Measurements from ENCODE around the gene PTX4.
"Not testable (repeated sequence)": the region's sequence is repeated elsewhere in the genome, so short reads cannot be mapped to it uniquely, and the experiment has no call there.

PTX4 gene

DNA sequence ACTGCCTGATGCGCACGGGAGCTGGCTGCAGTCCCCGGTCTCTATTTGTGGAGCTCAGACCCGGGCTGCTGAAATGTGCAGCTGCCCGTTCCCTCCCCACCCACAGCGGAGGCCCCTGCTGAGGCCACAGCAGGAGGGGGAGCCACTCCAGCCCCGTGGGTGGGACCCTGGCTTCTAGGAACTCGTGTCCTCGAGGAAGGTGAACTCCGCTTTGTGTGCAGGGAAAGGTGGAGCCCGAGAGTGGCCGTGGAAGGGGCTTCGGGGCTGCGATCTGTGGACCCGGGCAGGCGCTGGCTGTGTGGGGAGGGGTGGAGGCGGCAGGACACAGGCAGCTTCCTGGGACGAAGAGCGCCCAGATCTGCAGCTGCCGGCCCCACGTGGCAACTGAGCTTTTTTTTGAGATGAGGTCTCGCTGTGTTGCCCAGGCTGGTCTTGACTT, 47.3 kb downstream of the PTX4 start:
- DNase-seq: no peak

DNA sequence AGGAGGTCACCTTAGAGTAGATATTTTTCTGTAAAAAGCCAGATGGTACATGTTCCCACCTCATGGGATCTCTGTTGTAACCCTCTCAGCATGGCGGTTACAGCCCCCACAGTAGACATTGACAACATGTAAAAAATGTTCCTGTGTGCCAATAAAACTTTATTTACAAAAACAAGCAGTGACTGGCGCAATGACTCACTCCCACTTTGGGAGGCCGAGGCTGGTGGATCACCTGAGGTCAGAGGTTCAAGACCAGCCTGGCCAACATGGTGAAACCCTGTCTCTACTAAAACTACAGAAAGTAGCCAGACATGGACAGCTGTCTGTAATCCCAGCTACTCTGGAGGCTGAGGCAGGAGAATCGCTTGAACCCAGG, 49.1 kb downstream of the PTX4 start:
- DNase-seq: not testable (repeated sequence)

DNA sequence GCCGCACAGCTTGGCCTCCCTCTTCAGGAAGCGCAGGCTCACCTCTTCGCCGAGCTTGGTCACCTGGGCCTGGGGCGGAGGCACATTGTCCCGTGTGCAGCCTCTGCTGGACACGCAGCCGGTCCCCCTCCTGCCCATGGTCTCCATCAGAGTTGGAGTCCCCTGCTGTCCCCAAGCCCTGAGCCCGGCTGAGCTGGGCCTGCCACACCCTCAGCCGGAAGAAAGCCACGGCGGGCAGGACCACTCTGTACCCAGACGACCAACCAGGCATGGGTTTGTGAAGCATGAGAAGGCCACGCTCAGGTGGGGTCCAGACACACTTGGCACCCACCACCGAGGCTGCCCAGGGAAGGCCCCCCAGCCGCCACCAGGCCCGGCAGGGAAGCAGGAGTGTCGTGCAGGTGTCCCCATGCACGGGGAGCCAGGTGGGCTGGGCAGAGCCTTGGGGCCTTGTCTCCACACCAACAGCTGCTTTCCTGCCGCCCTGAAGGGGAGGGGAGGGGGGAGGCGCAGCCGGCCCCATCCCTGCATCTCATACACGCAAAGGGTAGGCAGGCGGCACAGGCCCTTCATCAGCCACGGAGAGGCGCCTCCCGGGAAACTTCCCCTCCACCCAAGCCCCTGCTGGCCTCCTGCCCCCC, 49.6 kb downstream of the PTX4 start:
- DNase-seq: no peak

DNA sequence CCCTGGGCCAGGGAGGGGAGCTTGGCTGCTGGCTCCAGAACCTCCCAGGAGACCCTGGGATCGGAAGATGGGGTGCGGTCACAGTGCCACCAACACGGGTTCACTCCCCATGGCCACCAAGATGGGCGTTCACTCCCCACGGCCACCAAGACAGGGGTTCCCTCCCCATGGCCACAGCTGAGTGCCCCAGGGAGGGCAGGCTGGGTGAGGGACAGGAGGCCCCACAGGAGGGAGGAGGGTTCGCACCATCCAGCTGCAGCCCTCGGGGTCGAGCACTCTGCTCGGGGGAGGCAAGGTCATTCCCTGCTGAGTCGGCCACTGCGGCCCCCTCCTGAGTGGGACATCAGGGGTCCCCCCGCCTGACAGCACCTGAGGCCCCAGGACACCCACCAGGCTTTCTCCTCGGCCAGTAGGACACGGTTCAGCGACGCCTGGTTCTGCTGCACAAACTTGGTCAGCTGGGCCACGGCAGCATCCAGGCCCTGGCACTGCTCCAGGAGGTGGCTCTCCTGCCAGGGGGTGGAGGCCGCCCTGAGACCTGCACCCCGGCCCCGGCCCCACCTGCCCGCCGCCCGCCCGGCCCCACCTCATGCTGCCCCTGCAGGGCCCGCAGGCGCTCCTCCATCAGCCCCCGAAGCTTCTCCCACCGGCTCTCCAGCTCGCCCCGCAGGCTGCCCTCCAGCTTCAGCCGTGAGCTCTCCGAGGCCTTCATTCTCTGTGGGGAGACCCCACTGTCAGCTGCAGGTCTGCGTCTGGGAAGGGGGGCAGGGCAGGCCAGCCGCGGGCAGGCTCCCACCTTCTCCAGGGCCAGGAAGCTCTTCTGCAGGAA, 50.3 kb downstream of the PTX4 start:
- DNase-seq: no peak

DNA sequence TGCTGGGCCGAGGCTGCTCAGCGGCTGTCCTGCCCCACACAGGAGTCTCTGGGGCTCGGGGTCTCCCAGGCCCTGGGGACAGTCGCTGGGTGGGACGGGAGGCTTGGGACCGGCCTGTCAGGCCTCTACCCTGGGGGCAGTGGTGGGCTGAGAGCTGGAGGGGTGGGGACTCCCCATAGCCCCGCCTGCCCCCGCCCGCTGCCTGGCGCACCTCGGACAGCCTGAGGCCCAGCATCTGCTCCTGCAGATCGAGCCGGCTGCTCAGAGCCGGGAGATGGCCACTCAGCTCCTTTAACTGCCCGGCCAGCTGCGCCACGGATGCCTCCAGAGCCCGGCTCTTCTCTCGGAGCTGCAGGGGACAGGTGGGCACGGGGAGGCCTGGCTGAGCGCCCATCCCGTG, 51.1 kb downstream of the PTX4 start:
- DNase-seq: no peak

DNA sequence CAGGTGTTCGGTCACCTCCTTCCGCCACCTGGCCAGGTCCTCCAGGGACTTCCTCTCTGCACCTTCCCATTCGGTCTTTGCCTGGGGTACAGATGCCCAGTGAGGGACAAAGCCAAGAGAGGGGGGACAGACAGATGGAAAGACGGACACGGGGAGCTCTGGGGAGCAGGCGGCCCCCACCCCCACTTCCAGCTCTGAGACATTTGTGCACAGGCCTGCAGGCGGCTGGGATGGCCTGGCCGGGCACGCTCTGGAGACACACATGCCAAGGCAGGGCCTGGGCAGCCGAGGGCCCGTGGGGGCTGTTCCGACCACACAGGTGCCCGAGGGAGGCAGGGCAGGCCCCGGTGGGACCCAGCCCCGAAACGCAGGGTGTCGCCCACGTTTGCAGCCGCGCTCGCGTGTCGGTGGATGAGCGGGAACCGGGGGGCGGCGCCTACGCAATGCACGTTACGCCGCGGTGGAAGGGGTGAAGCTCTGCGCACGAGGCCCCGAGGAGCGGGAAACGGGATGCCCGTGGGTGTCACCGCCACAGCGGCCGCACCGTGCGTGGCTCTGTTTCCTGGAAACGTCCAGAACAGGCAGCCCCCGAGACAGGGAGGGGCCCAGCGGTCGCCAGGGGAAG, 51.9 kb downstream of the PTX4 start:
- no peak for DNase-seq

DNA sequence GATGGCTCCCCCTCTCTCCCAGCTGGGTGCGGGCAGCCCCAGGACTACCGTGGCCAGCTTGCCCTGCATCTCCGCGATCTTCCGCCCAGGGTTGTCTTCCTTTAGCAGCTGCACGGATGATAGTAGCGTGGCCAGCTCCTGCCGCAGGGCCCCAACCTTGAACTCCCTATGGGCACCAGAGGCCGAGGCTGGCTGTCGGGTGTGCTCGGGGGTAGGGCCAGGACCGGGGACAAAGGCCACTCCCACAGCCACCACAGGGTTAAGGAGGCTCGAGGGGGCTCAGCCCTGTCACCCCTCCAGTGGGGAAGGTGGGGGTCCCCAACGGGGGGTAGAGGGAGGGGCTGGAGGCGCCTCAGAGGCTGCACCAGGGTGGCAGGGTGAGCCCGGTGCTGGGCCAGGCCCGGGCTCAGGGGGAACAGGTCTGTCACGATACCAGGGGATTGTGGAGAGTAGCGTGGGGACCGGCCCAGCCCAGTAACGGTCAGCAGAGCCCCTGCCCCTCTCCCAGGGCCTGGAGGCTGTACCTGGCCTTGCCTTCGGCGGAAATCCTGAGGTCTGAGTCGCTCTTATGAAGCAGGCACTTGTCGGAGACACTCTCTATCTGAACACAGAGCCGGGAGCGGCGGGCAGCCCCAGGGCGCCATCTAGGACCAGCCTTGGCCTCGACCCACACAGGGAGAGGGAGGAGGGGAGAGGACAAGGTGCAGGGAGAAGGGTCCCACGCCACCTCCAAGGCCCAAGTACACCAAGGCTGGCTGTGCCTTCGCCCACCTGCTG, 52.6 kb downstream of the PTX4 start:
- no peak for DNase-seq
